Breast epithelium (tissue), 4 donors: ENCODE results near the gene FNDC3A. TPM values are rescaled to one million over a fixed set of nuclear protein-coding genes. Genes with fewer than 3 reads are reported as not detected.
"Not testable (repeated sequence)": the region's sequence is repeated elsewhere in the genome, so short reads cannot be mapped to it uniquely, and the experiment has no call there.

Experiments used
- DNase-seq, 2 donors: peaks; one replicate each; pipeline ENCODE4 v3.0.0-alpha.2; 2019; ENCODE audit warnings: low spot score in 2 of 2
- H3K27ac ChIP-seq, 2 donors: fragments of 200-600 bp; sonication (generic) in 1 of 2; one replicate each; pipeline ENCODE4 v1.5.1; 2016 to 2019; ENCODE audit warnings: mild to moderate bottlenecking in 1 of 2
- H3K27me3 ChIP-seq, 2 donors: fragments of 200-600 bp; sonication (generic) in 1 of 2; one replicate each; pipeline versions ENCODE4 v1.5.1 to v1.6.0; 2017 to 2019; ENCODE audit warnings: control low read depth in 1 of 2, mild to moderate bottlenecking in 1 of 2
- H3K36me3 ChIP-seq: fragments of 200-600 bp; one replicate; pipeline ENCODE4 v1.5.1; 2019
- H3K4me1 ChIP-seq, 2 donors: fragments of 200-600 bp; sonication (generic); one replicate each; pipeline ENCODE4 v1.5.1; 2016 to 2019; ENCODE audit warnings: control low read depth in 1 of 2
- H3K4me3 ChIP-seq, 3 donors: fragments of 200-600 bp; sonication (generic); 1 replicate in 2 of 3; 2 replicates in 1 of 3; pipeline ENCODE4 v1.5.1; 2016 to 2019; ENCODE audit warnings: mild to moderate bottlenecking in 3 of 3, moderate library complexity in 2 of 3
- H3K9me3 ChIP-seq, 2 donors: fragments of 200-600 bp; sonication (generic) in 1 of 2; one replicate each; pipeline ENCODE4 v1.5.1; 2016 to 2019; ENCODE audit warnings: control low read depth in 1 of 2
- POLR2A ChIP-seq: fragments of 450-650 bp; IDR thresholded peaks from one replicate; pipeline ENCODE4 v1.6.1; 2016; ENCODE audit warnings: antibody characterized with exemption, mild to moderate bottlenecking, moderate library complexity
- POLR2AphosphoS5 ChIP-seq, 3 donors: sonication (generic); formaldehyde crosslinking; IDR thresholded peaks; one replicate each; pipeline ENCODE4 v1.6.1; 2017; ENCODE audit warnings: antibody characterized with exemption in 3 of 3
- intact Hi-C: fragments of 100-400 bp; cut with DNase I; formaldehyde crosslinking; loops from one replicate; pipeline ENCODE4 v1.15.1; 2023; ENCODE audit warnings: low total_unique reads
- total RNA-seq, 3 donors: library from RNA; depleted of rRNA; stranded (reverse); fragments of >200 nt; gene quantifications; one replicate each; pipeline ENCODE4 v1.1.0, GENCODE V29; 2016
- TF ChIP-seq, protein P1 (sequence below), 3 donors: fragments of 450-650 bp; IDR thresholded peaks; one replicate each; pipeline ENCODE4 v1.5.1; 2016 to 2017; ENCODE audit warnings: antibody characterized with exemption in 3 of 3, mild to moderate bottlenecking in 3 of 3, moderate library complexity in 3 of 3

The FNDC3A gene
- total RNA-seq, 3 donors from 2014 or later, result 45.3 to 85.8 (median 57.7) TPM

- TF ChIP-seq POLR2AphosphoS5 (IDR thresholded peaks at IDR 0.05) (no peak), POLR2A (no peak)
- TF ChIP-seq, protein P1, sequence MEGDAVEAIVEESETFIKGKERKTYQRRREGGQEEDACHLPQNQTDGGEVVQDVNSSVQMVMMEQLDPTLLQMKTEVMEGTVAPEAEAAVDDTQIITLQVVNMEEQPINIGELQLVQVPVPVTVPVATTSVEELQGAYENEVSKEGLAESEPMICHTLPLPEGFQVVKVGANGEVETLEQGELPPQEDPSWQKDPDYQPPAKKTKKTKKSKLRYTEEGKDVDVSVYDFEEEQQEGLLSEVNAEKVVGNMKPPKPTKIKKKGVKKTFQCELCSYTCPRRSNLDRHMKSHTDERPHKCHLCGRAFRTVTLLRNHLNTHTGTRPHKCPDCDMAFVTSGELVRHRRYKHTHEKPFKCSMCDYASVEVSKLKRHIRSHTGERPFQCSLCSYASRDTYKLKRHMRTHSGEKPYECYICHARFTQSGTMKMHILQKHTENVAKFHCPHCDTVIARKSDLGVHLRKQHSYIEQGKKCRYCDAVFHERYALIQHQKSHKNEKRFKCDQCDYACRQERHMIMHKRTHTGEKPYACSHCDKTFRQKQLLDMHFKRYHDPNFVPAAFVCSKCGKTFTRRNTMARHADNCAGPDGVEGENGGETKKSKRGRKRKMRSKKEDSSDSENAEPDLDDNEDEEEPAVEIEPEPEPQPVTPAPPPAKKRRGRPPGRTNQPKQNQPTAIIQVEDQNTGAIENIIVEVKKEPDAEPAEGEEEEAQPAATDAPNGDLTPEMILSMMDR (IDR thresholded peaks at IDR 0.05), result no peak
- Histone ChIP-seq H3K36me3 (no peaks in the 10 kb centered on the region), H3K4me3 (no peak overlapping the region), H3K27ac (no peak overlapping the region), H3K9me3 (peaks cover 0 to 21% of the 10 kb centered on the region in 2 donors), H3K4me1 (no peaks in the 10 kb centered on the region), H3K27me3 (no peaks in the 10 kb centered on the region)
- intact Hi-C loops, result no loop called here
- DNase-seq, result no peak
These were observed 23.1 kb downstream of the FNDC3A start for GRCh38 chr13:48998641-48999292.

- Histone ChIP-seq H3K4me1 (no peaks in the 10 kb centered on the region), H3K27ac (no peak overlapping the region), H3K9me3 (peaks cover 0 to 21% of the 10 kb centered on the region in 2 donors), H3K36me3 (no peaks in the 10 kb centered on the region), H3K27me3 (no peaks in the 10 kb centered on the region), H3K4me3 (no peak overlapping the region)
- DNase-seq, result no peak
- intact Hi-C loops, result no loop called here
- TF ChIP-seq, protein P1 (IDR thresholded peaks at IDR 0.05), result no peak
- TF ChIP-seq POLR2A (no peak), POLR2AphosphoS5 (IDR thresholded peaks at IDR 0.05) (no peak)
These were observed 24.5 kb downstream of the FNDC3A start for GRCh38 chr13:49000247-49000646.

GRCh38 chr13:49018986-49019635, 43.4 kb downstream of the FNDC3A start:
- intact Hi-C loops, H3K27me3 ChIP-seq, H3K4me3 ChIP-seq, H3K9me3 ChIP-seq, H3K27ac ChIP-seq, H3K4me1 ChIP-seq, H3K36me3 ChIP-seq, DNase-seq: not testable (repeated sequence)

- intact Hi-C loops, result no loop called here
- TF ChIP-seq POLR2AphosphoS5 (IDR thresholded peaks at IDR 0.05) (no peak), POLR2A (no peak)
- TF ChIP-seq, protein P1 (IDR thresholded peaks at IDR 0.05), result no peak
- H3K27ac ChIP-seq, result no peak overlapping the region
These were observed 44.6 kb downstream of the FNDC3A start for GRCh38 chr13:49020328-49020727.

GRCh38 chr13:49020940-49021553, 45.3 kb downstream of the FNDC3A start:
- no peaks in the 10 kb centered on the region for H3K27me3 ChIP-seq
- no peak overlapping the region for H3K27ac ChIP-seq
- DNase-seq, result no peak
- no peak overlapping the region for H3K4me3 ChIP-seq
- H3K36me3 ChIP-seq, result no peaks in the 10 kb centered on the region
- no peaks in the 10 kb centered on the region for H3K4me1 ChIP-seq
- intact Hi-C loops, result no loop called here
- TF ChIP-seq POLR2AphosphoS5 (IDR thresholded peaks at IDR 0.05) (no peak), POLR2A (no peak)
- TF ChIP-seq, protein P1 (IDR thresholded peaks at IDR 0.05), result no peak
- H3K9me3 ChIP-seq, result no peaks in the 10 kb centered on the region

More at GRCh38 chr13:49020328-49020727, 44.6 kb downstream of the FNDC3A start:
- Histone ChIP-seq H3K9me3 (no peaks in the 10 kb centered on the region), H3K27me3 (no peaks in the 10 kb centered on the region), H3K4me3 (no peak overlapping the region), H3K36me3 (no peaks in the 10 kb centered on the region), H3K4me1 (no peaks in the 10 kb centered on the region)
- no peak for DNase-seq
